Type B pancreatic cell (in vitro differentiated cells): ENCODE results near the gene SRD5A3. TPM values are rescaled to one million over a fixed set of nuclear protein-coding genes. Genes with fewer than 3 reads are reported as not detected.
A peak's percentile ranks its signal among the peaks of the same experiment; 100 is the strongest.
"Not testable (repeated sequence)": the region's sequence is repeated elsewhere in the genome, so short reads cannot be mapped to it uniquely, and the experiment has no call there.

Source experiments
- DNase-seq: peaks from one replicate; pipeline ENCODE4 v3.0.0; 2021; ENCODE audit warnings: mixed read lengths; ENCODE audit not compliant: unreplicated experiment; ENCODE audit errors: extremely low spot score
- H3K27ac Mint-ChIP-seq: 2 replicates; pipeline ENCODE4 v1.8.0; 2021; ENCODE audit warnings: mild to moderate bottlenecking, mixed read lengths
- H3K27me3 Mint-ChIP-seq: 2 replicates; pipeline ENCODE4 v1.8.0; 2021; ENCODE audit warnings: mixed read lengths
- H3K36me3 Mint-ChIP-seq: 2 replicates; pipeline ENCODE4 v1.8.0; 2021; ENCODE audit warnings: mixed read lengths
- H3K4me1 Mint-ChIP-seq: one replicate; pipeline ENCODE4 v1.8.0; 2021; ENCODE audit warnings: mixed read lengths; ENCODE audit not compliant: unreplicated experiment
- H3K4me3 Mint-ChIP-seq: 2 replicates; pipeline ENCODE4 v1.8.0; 2021; ENCODE audit warnings: mild to moderate bottlenecking, mixed read lengths
- H3K9me3 Mint-ChIP-seq: 2 replicates; pipeline ENCODE4 v1.8.0; 2021; ENCODE audit warnings: mixed read lengths
- total RNA-seq: library from RNA; stranded (reverse); gene quantifications from 2 replicates; pipeline ENCODE4 v1.2.1, GENCODE V29; 2021; ENCODE audit warnings: low replicate concordance
- TF ChIP-seq, protein P1 (sequence below): fragments of 200-600 bp; sonication (generic); conservative IDR thresholded peaks from 2 replicates; pipeline ENCODE4 v1.5.0; 2021; ENCODE audit warnings: antibody characterized with exemption, mild to moderate bottlenecking

The SRD5A3 gene
- total RNA-seq, 1 donor from 2014 or later = 25.7 TPM

DNA sequence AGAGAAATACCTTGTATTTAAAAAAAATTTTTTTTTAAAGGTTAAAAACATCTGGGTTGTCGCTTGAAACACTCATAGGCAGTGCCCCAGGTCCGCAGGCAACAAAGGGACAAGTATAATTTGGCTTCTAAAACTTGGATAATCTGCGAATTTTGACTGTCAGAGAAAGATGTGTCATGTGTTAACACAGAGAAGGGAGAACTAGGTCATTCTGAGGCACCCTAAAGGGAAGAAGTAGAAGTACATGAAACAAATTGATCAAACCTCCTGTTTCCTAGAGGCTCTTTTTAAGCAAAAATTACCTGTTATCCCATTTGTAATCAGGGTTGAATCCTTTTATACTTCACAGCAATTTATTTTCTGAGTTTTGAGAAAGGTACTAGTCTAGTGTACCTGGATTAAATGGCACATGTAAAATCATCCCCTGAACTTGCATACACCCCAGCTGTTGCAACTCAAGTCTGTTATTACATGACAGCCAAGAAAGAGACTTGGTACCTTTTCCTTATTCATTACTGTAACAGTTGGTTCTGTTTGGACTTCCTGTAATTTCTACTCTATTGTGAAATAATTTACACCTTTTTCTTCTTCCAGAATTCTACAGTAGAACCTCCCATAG, 1.7 kb downstream of the SRD5A3 start:
- no peak for DNase-seq
- H3K27me3 Mint-ChIP-seq = no peaks in the 10 kb centered on the region
- peak overlapping the region; percentile 86 for H3K27ac Mint-ChIP-seq
- peaks cover 15% of the 10 kb centered on the region for H3K4me1 Mint-ChIP-seq
- TF ChIP-seq, protein P1, sequence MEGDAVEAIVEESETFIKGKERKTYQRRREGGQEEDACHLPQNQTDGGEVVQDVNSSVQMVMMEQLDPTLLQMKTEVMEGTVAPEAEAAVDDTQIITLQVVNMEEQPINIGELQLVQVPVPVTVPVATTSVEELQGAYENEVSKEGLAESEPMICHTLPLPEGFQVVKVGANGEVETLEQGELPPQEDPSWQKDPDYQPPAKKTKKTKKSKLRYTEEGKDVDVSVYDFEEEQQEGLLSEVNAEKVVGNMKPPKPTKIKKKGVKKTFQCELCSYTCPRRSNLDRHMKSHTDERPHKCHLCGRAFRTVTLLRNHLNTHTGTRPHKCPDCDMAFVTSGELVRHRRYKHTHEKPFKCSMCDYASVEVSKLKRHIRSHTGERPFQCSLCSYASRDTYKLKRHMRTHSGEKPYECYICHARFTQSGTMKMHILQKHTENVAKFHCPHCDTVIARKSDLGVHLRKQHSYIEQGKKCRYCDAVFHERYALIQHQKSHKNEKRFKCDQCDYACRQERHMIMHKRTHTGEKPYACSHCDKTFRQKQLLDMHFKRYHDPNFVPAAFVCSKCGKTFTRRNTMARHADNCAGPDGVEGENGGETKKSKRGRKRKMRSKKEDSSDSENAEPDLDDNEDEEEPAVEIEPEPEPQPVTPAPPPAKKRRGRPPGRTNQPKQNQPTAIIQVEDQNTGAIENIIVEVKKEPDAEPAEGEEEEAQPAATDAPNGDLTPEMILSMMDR = no peak
- peak overlapping the region; percentile 89 for H3K4me3 Mint-ChIP-seq
- peaks cover 4% of the 10 kb centered on the region for H3K9me3 Mint-ChIP-seq
- peaks cover 12% of the 10 kb centered on the region for H3K36me3 Mint-ChIP-seq

DNA sequence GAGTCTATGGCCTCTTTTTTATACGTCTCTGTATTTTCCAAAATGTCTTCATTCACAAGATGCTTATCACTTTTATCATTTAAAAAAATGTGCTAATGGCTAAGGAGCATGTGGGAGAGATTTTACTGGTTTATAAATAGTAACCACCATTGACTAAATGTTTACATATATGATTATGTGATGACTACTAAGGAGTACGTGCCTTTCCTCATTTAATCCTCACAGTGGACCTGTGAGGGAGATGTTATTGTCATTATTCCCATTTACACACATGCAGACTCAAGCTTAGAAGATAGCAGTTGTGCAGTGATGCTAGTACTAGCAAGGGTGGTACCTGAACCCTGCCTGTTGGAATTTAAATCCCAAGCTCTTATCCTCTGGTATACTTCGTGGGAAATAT, 2.4 kb downstream of the SRD5A3 start:
- peaks cover 7% of the 10 kb centered on the region for H3K9me3 Mint-ChIP-seq
- TF ChIP-seq, protein P1 = no peak
- H3K27me3 Mint-ChIP-seq = no peaks in the 10 kb centered on the region
- DNase-seq = no peak
- H3K4me3 Mint-ChIP-seq = peak overlapping the region; percentile 26
- H3K36me3 Mint-ChIP-seq = peaks cover 16% of the 10 kb centered on the region
- H3K4me1 Mint-ChIP-seq = peaks cover 15% of the 10 kb centered on the region
- no peak overlapping the region for H3K27ac Mint-ChIP-seq

DNA sequence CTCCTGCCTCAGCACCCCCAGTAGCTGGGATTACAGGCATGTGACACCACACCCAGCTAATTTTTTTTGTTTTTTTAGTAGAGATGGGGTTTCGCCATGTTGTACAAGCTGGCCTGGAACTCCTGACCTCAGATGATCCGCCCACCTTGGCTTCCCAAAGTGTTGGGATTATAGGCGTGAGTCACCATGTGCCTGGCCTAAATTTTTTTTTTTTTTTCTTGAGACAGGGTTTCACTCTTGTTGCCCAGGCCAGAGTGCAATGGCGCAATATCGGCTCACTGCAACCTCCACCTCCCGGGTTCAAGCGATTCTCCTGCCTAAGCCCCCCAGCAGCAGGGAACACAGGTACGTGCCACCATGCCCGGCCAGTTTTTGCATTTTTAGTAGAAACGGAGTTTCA, 4.8 kb downstream of the SRD5A3 start:
- H3K27ac Mint-ChIP-seq, H3K9me3 Mint-ChIP-seq, H3K27me3 Mint-ChIP-seq, H3K4me3 Mint-ChIP-seq, DNase-seq: not testable (repeated sequence)
- Mint-ChIP-seq H3K4me1 (peaks cover 15% of the 10 kb centered on the region), H3K36me3 (peaks cover 25% of the 10 kb centered on the region)

DNA sequence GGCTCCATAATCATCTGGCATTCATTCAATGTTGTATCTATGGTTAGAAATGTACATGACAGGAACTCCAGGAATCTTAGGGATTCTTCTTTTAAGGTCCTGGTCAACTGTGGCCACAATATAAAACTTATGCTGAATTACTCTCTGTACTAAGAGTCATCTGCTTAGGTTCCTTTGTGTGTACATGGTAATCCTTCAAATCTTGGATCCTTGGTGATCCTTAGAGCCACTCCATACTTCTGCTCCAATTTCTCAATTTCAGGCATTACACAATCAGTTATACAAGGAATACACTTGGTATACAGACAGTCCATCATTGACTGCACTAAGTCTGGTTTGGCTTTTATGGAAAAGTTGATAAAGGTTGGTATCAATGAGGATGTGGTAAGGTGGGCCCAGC, 5.8 kb downstream of the SRD5A3 start:
- peaks cover 25% of the 10 kb centered on the region for H3K36me3 Mint-ChIP-seq
- no peak overlapping the region for H3K4me3 Mint-ChIP-seq

DNA sequence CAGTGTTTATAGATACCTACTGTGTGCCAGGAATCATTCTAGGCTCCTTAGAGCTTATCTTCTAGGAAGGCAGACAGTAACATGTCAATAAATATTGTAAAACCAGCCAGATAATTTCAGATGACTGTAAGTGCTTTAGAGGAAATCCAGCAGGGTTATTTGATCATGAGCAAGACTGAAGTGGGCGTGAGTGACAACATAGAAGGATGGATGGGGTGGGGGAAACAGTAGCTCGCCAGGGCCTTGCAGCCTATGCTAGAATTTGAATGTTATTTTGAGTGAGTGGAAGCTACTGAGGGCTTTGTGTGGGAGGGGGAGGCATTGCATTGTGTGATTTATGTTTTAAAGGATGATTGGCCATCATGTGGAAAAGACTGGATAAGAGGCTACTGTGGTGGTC, 6.7 kb downstream of the SRD5A3 start:
- no peak for DNase-seq
- Mint-ChIP-seq H3K27ac (no peak overlapping the region), H3K4me1 (peaks cover 6% of the 10 kb centered on the region), H3K9me3 (peaks cover 13% of the 10 kb centered on the region), H3K27me3 (no peaks in the 10 kb centered on the region), H3K36me3 (peaks cover 25% of the 10 kb centered on the region), H3K4me3 (no peak overlapping the region)
- TF ChIP-seq, protein P1 = no peak

More for the DNA sequence above, 5.8 kb downstream of the SRD5A3 start:
- Mint-ChIP-seq H3K27me3 (no peaks in the 10 kb centered on the region), H3K9me3 (peaks cover 9% of the 10 kb centered on the region), H3K27ac (no peak overlapping the region), H3K4me1 (peaks cover 15% of the 10 kb centered on the region)
- TF ChIP-seq, protein P1 = no peak
- DNase-seq = no peak

DNA sequence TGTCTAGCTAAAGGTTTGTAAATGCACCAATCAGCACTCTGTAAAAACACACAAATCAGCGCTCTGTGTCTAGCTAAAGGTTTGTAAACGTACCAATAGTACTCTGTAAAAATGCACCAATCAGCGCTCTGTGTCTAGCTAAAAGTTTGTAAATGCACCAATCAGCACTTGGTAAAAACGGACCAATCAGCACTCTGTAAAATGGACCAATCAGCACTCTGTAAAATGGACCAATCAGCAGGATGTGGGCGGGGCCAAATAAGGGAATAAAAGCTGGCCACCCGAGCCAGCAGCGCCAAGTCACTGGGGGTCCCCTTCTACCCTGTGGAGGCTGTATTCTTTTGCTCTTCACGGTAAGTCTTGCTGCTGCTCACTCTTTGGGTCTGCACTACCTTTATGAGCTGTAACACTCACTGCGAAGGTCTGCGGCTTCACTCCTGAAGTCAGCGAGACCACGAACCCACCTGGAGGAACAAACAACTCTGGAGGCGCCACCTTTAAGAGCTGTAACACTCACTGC, 7.2 kb downstream of the SRD5A3 start:
- not testable (repeated sequence) for H3K4me1 Mint-ChIP-seq, H3K27ac Mint-ChIP-seq, DNase-seq, H3K27me3 Mint-ChIP-seq, H3K4me3 Mint-ChIP-seq
- Mint-ChIP-seq H3K36me3 (peaks cover 25% of the 10 kb centered on the region), H3K9me3 (peaks cover 13% of the 10 kb centered on the region)
